Measurements from ENCODE around the gene MAP1LC3A.
"Not testable (repeated sequence)": the region's sequence is repeated elsewhere in the genome, so short reads cannot be mapped to it uniquely, and the experiment has no call there.

MAP1LC3A gene

GRCh38 chr20:34558320-34559218 is at the start of gene MAP1LC3A:
Gene MAP1LC3A (plus strand): TSS chr20:34558718. CDS start chr20:34558869, 151 bp downstream.
- DNase-seq: peak; percentile 29

GRCh38 chr20:34510575-34510974 is 47.9 kb upstream of the MAP1LC3A start:
- no peak for DNase-seq

- DNase-seq: no peak
These were observed 46.6 kb upstream of the MAP1LC3A start for GRCh38 chr20:34511891-34512265.

- DNase-seq: no peak
These were observed 46.1 kb upstream of the MAP1LC3A start for GRCh38 chr20:34512266-34512954.

- no peak for DNase-seq
These were observed 45.5 kb upstream of the MAP1LC3A start for GRCh38 chr20:34512955-34513419.

- DNase-seq: not testable (repeated sequence)
These were observed 44.5 kb upstream of the MAP1LC3A start for GRCh38 chr20:34514034-34514433.

- DNase-seq: no peak
These were observed 43.5 kb upstream of the MAP1LC3A start for GRCh38 chr20:34514897-34515483.

- DNase-seq: no peak
These were observed 42.9 kb upstream of the MAP1LC3A start for GRCh38 chr20:34515484-34516246.

GRCh38 chr20:34516247-34517113 is 42.0 kb upstream of the MAP1LC3A start, which contains the start of gene DYNLRB1:
Gene DYNLRB1 (plus strand): TSS chr20:34516422. CDS start chr20:34516459, 37 bp downstream.
- peak; percentile 92 for DNase-seq

- DNase-seq: no peak
These were observed 41.4 kb upstream of the MAP1LC3A start for GRCh38 chr20:34517114-34517505.

GRCh38 chr20:34518863-34519262 is 39.7 kb upstream of the MAP1LC3A start:
- not testable (repeated sequence) for DNase-seq

- DNase-seq: not testable (repeated sequence)
These were observed 38.7 kb upstream of the MAP1LC3A start for GRCh38 chr20:34519841-34520240.

GRCh38 chr20:34522969-34523871 is 35.3 kb upstream of the MAP1LC3A start:
- DNase-seq: no peak

- DNase-seq: no peak
These were observed 34.1 kb upstream of the MAP1LC3A start for GRCh38 chr20:34524426-34524825.

GRCh38 chr20:34525342-34525708 is 33.2 kb upstream of the MAP1LC3A start:
- no peak for DNase-seq

GRCh38 chr20:34525709-34526416 is 32.7 kb upstream of the MAP1LC3A start:
- no peak for DNase-seq

GRCh38 chr20:34526466-34526865 is 32.1 kb upstream of the MAP1LC3A start:
- no peak for DNase-seq

GRCh38 chr20:34527016-34527415 is 31.5 kb upstream of the MAP1LC3A start:
- DNase-seq: no peak

- no peak for DNase-seq
These were observed 29.6 kb upstream of the MAP1LC3A start for GRCh38 chr20:34528921-34529297.

- no peak for DNase-seq
These were observed 28.8 kb upstream of the MAP1LC3A start for GRCh38 chr20:34529742-34530141.
